Activated CD8-positive, alpha-beta memory T cell treated with anti-CD3 and anti-CD28 coated beads, Interleukin-2, amount 10 ng/mL, durations not matched to agents 7 days and 5 days (primary cell): Measurements from ENCODE around the gene FAM237B. TPM values are rescaled to one million over a fixed set of nuclear protein-coding genes. Genes with fewer than 3 reads are reported as not detected.
"Not testable (repeated sequence)": the region's sequence is repeated elsewhere in the genome, so short reads cannot be mapped to it uniquely, and the experiment has no call there.

Source experiments
- ATAC-seq: fragments of 150-1000 bp; cut with Tn5 transposase; one replicate; pipeline ENCODE4 v1.10.0; 2021; ENCODE audit warnings: moderate library complexity
- CTCF ChIA-PET: fragments of 350-600 bp; sonication (Branson Sonifier 250); formaldehyde crosslinking; loops from one replicate; lab custom pipeline; 2021; ENCODE audit warnings: antibody characterized with exemption; lab: Charles Lee
- DNase-seq: peaks from one replicate; pipeline ENCODE4 v3.0.0-alpha.2; 2020
- H3K27ac Mint-ChIP-seq: one replicate; pipeline ENCODE4 v1.8.0; 2021; ENCODE audit warnings: mild to moderate bottlenecking, mixed read lengths
- H3K27me3 Mint-ChIP-seq: one replicate; pipeline ENCODE4 v1.8.0; 2021; ENCODE audit warnings: mixed read lengths
- H3K36me3 Mint-ChIP-seq: one replicate; pipeline ENCODE4 v1.8.0; 2021; ENCODE audit warnings: mild to moderate bottlenecking, mixed read lengths
- H3K4me1 Mint-ChIP-seq: one replicate; pipeline ENCODE4 v1.8.0; 2021; ENCODE audit warnings: mixed read lengths
- H3K4me3 Mint-ChIP-seq: one replicate; pipeline ENCODE4 v1.8.0; 2021; ENCODE audit warnings: mild to moderate bottlenecking, moderate library complexity, mixed read lengths
- H3K9me3 Mint-ChIP-seq: one replicate; pipeline ENCODE4 v1.8.0; 2022; ENCODE audit warnings: low read depth, mixed read lengths
- total RNA-seq, 2 experiments: library from RNA; stranded (reverse); gene quantifications; one replicate each; pipeline ENCODE4 v1.2.3, GENCODE V29; 2021

FAM237B gene
- total RNA-seq: not detected

GRCh38 chr7:90320801-90321494, at the start of gene FAM237B:
FAM237B (minus strand) TSS chr7:90321304; CDS start chr7:90319748, 1,556 bp downstream.
- CTCF ChIA-PET: interaction anchor here (1.0 to 1.2 kb wide), 2 partner anchors 9 to 25 kb away, joined by 3 to 4 read pairs; partner anchors contain the start of gene GTPBP10
- peaks cover 7% of the 10 kb centered on the region for H3K4me1 Mint-ChIP-seq
- H3K9me3 Mint-ChIP-seq: no peaks in the 10 kb centered on the region
- ATAC-seq (no peak), DNase-seq (no peak)
- H3K4me3 Mint-ChIP-seq: no peak within 1 kb of the TSS
- peaks cover 58% of the 10 kb centered on the region for H3K27me3 Mint-ChIP-seq
- no peaks in the 10 kb centered on the region for H3K36me3 Mint-ChIP-seq
- no peak within 1 kb of the TSS for H3K27ac Mint-ChIP-seq

GRCh38 chr7:90351987-90352386, 30.9 kb upstream of the FAM237B start:
- DNase-seq (no peak), ATAC-seq (no peak)
- Mint-ChIP-seq H3K4me3 (no peak overlapping the region), H3K27ac (no peak overlapping the region), H3K27me3 (no peaks in the 10 kb centered on the region), H3K9me3 (peaks cover 7% of the 10 kb centered on the region), H3K4me1 (peaks cover 15% of the 10 kb centered on the region), H3K36me3 (peaks cover 61% of the 10 kb centered on the region)
- CTCF ChIA-PET: no interaction called here

- H3K27ac Mint-ChIP-seq, H3K27me3 Mint-ChIP-seq: not testable (repeated sequence)
Measured at GRCh38 chr7:90350032-90350431, 28.9 kb upstream of the FAM237B start.

GRCh38 chr7:90349305-90349704, 28.2 kb upstream of the FAM237B start:
- no peaks in the 10 kb centered on the region for H3K27me3 Mint-ChIP-seq
- CTCF ChIA-PET: no interaction called here
- no peaks in the 10 kb centered on the region for H3K9me3 Mint-ChIP-seq
- DNase-seq: no peak
- H3K27ac Mint-ChIP-seq: no peak overlapping the region
- no peak for ATAC-seq
- H3K4me1 Mint-ChIP-seq: peaks cover 31% of the 10 kb centered on the region
- peaks cover 39% of the 10 kb centered on the region for H3K36me3 Mint-ChIP-seq
- no peak overlapping the region for H3K4me3 Mint-ChIP-seq

More at GRCh38 chr7:90350032-90350431, 28.9 kb upstream of the FAM237B start:
- DNase-seq, H3K9me3 Mint-ChIP-seq, CTCF ChIA-PET, ATAC-seq, H3K4me3 Mint-ChIP-seq: not testable (repeated sequence)
- H3K4me1 Mint-ChIP-seq: peaks cover 30% of the 10 kb centered on the region
- peaks cover 43% of the 10 kb centered on the region for H3K36me3 Mint-ChIP-seq

- DNase-seq: no peak
- H3K27me3 Mint-ChIP-seq: no peaks in the 10 kb centered on the region
- H3K9me3 Mint-ChIP-seq: no peaks in the 10 kb centered on the region
- H3K36me3 Mint-ChIP-seq: peaks cover 29% of the 10 kb centered on the region
- H3K27ac Mint-ChIP-seq: peak overlapping the region; percentile 98
- peak overlapping the region; percentile 94 for H3K4me3 Mint-ChIP-seq
- no peak for ATAC-seq
- peaks cover 31% of the 10 kb centered on the region for H3K4me1 Mint-ChIP-seq
- CTCF ChIA-PET: no interaction called here
Measured at GRCh38 chr7:90347759-90348158, 26.7 kb upstream of the FAM237B start.

GRCh38 chr7:90346336-90347125, 25.4 kb upstream of the FAM237B start, which contains the start of gene GTPBP10:
GTPBP10 (plus strand) TSS chr7:90346716; CDS start chr7:90346742, 26 bp downstream.
- Mint-ChIP-seq H3K4me1 (peaks cover 31% of the 10 kb centered on the region), H3K9me3 (no peaks in the 10 kb centered on the region), H3K27me3 (no peaks in the 10 kb centered on the region), H3K36me3 (peaks cover 22% of the 10 kb centered on the region), H3K27ac (peak within 1 kb of the TSS; percentile 98), H3K4me3 (peak within 1 kb of the TSS; percentile 94)
- DNase-seq (peak; percentile 95), ATAC-seq (peak; percentile 99)
- CTCF ChIA-PET: interaction anchor here (0.9 to 2.3 kb wide), 8 partner anchors 8 to 192 kb away, joined by 3 to 11 read pairs (median 3); partner anchors contain the start of genes FAM237B and STEAP1

GRCh38 chr7:90345595-90346335, 24.7 kb upstream of the FAM237B start:
- peak overlapping the region; percentile 98 for H3K27ac Mint-ChIP-seq
- ATAC-seq (peak; percentile 2), DNase-seq (no peak)
- CTCF ChIA-PET: interaction anchor here (0.7 to 2.3 kb wide), 9 partner anchors 8 to 192 kb away, joined by 3 to 11 read pairs (median 3); partner anchors contain the start of genes FAM237B and STEAP1
- peaks cover 29% of the 10 kb centered on the region for H3K4me1 Mint-ChIP-seq
- peak overlapping the region; percentile 94 for H3K4me3 Mint-ChIP-seq
- no peaks in the 10 kb centered on the region for H3K27me3 Mint-ChIP-seq
- H3K9me3 Mint-ChIP-seq: no peaks in the 10 kb centered on the region
- H3K36me3 Mint-ChIP-seq: peaks cover 21% of the 10 kb centered on the region

- Mint-ChIP-seq H3K9me3 (no peaks in the 10 kb centered on the region), H3K27ac (no peak overlapping the region), H3K4me1 (peaks cover 28% of the 10 kb centered on the region), H3K27me3 (no peaks in the 10 kb centered on the region), H3K36me3 (peaks cover 15% of the 10 kb centered on the region), H3K4me3 (peak overlapping the region; percentile 94)
- no peak for ATAC-seq
- DNase-seq: no peak
- CTCF ChIA-PET: interaction anchor here (2.3 kb wide), 1 partner anchor 83 kb away, joined by 11 read pairs; no protein-coding TSS in a partner anchor
Measured at GRCh38 chr7:90345016-90345415, 23.9 kb upstream of the FAM237B start.

- DNase-seq (no peak), ATAC-seq (no peak)
- H3K4me1 Mint-ChIP-seq: no peaks in the 10 kb centered on the region
- no peaks in the 10 kb centered on the region for H3K36me3 Mint-ChIP-seq
- H3K27me3 Mint-ChIP-seq: peaks cover 5% of the 10 kb centered on the region
- CTCF ChIA-PET: interaction anchor here (1.2 kb wide), 1 partner anchor 9 kb away, joined by 5 read pairs; the partner anchor contains the start of gene GTPBP10
- H3K9me3 Mint-ChIP-seq: no peaks in the 10 kb centered on the region
- H3K4me3 Mint-ChIP-seq: no peak overlapping the region
- H3K27ac Mint-ChIP-seq: no peak overlapping the region
Measured at GRCh38 chr7:90337106-90337505, 16.0 kb upstream of the FAM237B start.

- H3K36me3 Mint-ChIP-seq, ATAC-seq, H3K4me1 Mint-ChIP-seq, H3K27me3 Mint-ChIP-seq, H3K9me3 Mint-ChIP-seq, DNase-seq, H3K4me3 Mint-ChIP-seq, H3K27ac Mint-ChIP-seq, CTCF ChIA-PET: not testable (repeated sequence)
Measured at GRCh38 chr7:90334926-90335325, 13.8 kb upstream of the FAM237B start.

- no peak for ATAC-seq
Measured at GRCh38 chr7:90334193-90334843, 13.2 kb upstream of the FAM237B start.

GRCh38 chr7:90326500-90326899, 5.4 kb upstream of the FAM237B start:
- DNase-seq (no peak), ATAC-seq (no peak)
- H3K27ac Mint-ChIP-seq: no peak overlapping the region
- H3K9me3 Mint-ChIP-seq: no peaks in the 10 kb centered on the region
- peaks cover 2% of the 10 kb centered on the region for H3K4me1 Mint-ChIP-seq
- H3K4me3 Mint-ChIP-seq: no peak overlapping the region
- H3K27me3 Mint-ChIP-seq: peaks cover 23% of the 10 kb centered on the region
- CTCF ChIA-PET: no interaction called here
- no peaks in the 10 kb centered on the region for H3K36me3 Mint-ChIP-seq

More at GRCh38 chr7:90334193-90334843, 13.2 kb upstream of the FAM237B start:
- CTCF ChIA-PET: no interaction called here
- Mint-ChIP-seq H3K4me1 (no peaks in the 10 kb centered on the region), H3K36me3 (no peaks in the 10 kb centered on the region), H3K4me3 (no peak overlapping the region), H3K9me3 (no peaks in the 10 kb centered on the region), H3K27ac (no peak overlapping the region), H3K27me3 (peaks cover 8% of the 10 kb centered on the region)
- no peak for DNase-seq
